PC-3 (cell line): ENCODE results near the gene CNN1.
"Not testable (repeated sequence)": the region's sequence is repeated elsewhere in the genome, so short reads cannot be mapped to it uniquely, and the experiment has no call there.

ENCODE experiments used
- EZH2 ChIP-seq: fragments of 300-600 bp; sonication (generic); IDR thresholded peaks from one replicate; pipeline ENCODE4 v1.6.1; 2017; ENCODE audit warnings: antibody characterized with exemption, mild to moderate bottlenecking, low read length; ENCODE audit not compliant: unreplicated experiment
- TF ChIP-seq, protein P1 (sequence below): fragments of 300-600 bp; sonication (generic); conservative IDR thresholded peaks from 2 replicates; pipeline ENCODE4 v1.5.1; 2017; ENCODE audit warnings: antibody characterized with exemption, low read depth, mild to moderate bottlenecking, low read length

DNA sequence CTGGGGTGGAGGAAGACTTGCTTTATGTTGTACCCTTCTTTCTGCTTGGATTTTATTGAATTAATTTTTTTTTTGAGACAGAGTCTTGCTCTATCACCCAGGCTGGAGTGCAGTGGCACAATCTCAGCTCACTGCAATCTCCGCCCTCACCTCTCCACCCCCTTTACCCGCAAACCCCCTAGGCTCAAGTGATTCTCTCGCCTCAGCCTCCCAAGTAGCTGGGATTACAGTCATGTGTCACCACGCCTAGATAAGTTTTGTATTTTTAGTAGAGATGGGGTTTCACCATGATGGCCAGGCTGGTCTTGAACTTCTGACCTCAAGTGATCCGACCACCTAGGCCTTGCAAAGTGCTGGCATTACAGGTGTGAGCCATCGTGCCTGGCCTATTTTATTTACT lies 34.7 kb downstream of the CNN1 start:
- TF ChIP-seq EZH2, result not testable (repeated sequence)
- TF ChIP-seq, protein P1, sequence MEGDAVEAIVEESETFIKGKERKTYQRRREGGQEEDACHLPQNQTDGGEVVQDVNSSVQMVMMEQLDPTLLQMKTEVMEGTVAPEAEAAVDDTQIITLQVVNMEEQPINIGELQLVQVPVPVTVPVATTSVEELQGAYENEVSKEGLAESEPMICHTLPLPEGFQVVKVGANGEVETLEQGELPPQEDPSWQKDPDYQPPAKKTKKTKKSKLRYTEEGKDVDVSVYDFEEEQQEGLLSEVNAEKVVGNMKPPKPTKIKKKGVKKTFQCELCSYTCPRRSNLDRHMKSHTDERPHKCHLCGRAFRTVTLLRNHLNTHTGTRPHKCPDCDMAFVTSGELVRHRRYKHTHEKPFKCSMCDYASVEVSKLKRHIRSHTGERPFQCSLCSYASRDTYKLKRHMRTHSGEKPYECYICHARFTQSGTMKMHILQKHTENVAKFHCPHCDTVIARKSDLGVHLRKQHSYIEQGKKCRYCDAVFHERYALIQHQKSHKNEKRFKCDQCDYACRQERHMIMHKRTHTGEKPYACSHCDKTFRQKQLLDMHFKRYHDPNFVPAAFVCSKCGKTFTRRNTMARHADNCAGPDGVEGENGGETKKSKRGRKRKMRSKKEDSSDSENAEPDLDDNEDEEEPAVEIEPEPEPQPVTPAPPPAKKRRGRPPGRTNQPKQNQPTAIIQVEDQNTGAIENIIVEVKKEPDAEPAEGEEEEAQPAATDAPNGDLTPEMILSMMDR, result not testable (repeated sequence)
